Brain microvascular endothelial cell (primary cell): ENCODE measurements around the gene EGLN2.

Experiments
- DNase-seq: peaks from one replicate; pipeline ENCODE4 v3.0.0-alpha.2; 2020
- H3K27ac ChIP-seq: fragments of 250-450 bp; sonication (Bioruptor Pico); 2 replicates; pipeline ENCODE4 v1.5.1; 2020; ENCODE audit warnings: mild to moderate bottlenecking, moderate library complexity
- H3K27me3 ChIP-seq: fragments of 250-450 bp; sonication (Bioruptor Pico); replicated peaks from 2 replicates; pipeline ENCODE4 v1.5.1; 2020; ENCODE audit warnings: mild to moderate bottlenecking
- H3K36me3 ChIP-seq: fragments of 250-450 bp; sonication (Bioruptor Pico); replicated peaks from 2 replicates; pipeline ENCODE4 v1.5.1; 2020; ENCODE audit warnings: mild to moderate bottlenecking
- H3K4me3 ChIP-seq: 2 replicates; pipeline ENCODE4 v1.5.1; 2011; ENCODE audit warnings: low read depth, mild to moderate bottlenecking, control low read depth, low read length, moderate library complexity
- in situ Hi-C: cut with HindIII; loops from 2 replicates; pipeline ENCODE4 v1.10.0; 2017; ENCODE audit warnings: low sequenced_read_pairs, low pct_ligation_motif_present
- TF ChIP-seq, protein P1 (sequence below): IDR thresholded peaks from 2 replicates; pipeline ENCODE4 v1.5.1; 2011; ENCODE audit warnings: low read depth, mild to moderate bottlenecking, moderate library complexity, low read length, control low read depth, inconsistent platforms; ENCODE audit errors: missing control alignments

The EGLN2 gene

GRCh38 chr19:40806423-40807146 lies 7.6 kb downstream of the EGLN2 start:
- TF ChIP-seq, protein P1, sequence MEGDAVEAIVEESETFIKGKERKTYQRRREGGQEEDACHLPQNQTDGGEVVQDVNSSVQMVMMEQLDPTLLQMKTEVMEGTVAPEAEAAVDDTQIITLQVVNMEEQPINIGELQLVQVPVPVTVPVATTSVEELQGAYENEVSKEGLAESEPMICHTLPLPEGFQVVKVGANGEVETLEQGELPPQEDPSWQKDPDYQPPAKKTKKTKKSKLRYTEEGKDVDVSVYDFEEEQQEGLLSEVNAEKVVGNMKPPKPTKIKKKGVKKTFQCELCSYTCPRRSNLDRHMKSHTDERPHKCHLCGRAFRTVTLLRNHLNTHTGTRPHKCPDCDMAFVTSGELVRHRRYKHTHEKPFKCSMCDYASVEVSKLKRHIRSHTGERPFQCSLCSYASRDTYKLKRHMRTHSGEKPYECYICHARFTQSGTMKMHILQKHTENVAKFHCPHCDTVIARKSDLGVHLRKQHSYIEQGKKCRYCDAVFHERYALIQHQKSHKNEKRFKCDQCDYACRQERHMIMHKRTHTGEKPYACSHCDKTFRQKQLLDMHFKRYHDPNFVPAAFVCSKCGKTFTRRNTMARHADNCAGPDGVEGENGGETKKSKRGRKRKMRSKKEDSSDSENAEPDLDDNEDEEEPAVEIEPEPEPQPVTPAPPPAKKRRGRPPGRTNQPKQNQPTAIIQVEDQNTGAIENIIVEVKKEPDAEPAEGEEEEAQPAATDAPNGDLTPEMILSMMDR, result peak; percentile 97
- in situ Hi-C loops, result no loop called here
- DNase-seq, result peak; percentile 97
- peak overlapping the region; percentile 24 for H3K4me3 ChIP-seq
- H3K27me3 ChIP-seq, result no peaks in the 10 kb centered on the region
- H3K36me3 ChIP-seq, result peaks cover 47% of the 10 kb centered on the region
- H3K27ac ChIP-seq, result peak overlapping the region; percentile 71

DNA sequence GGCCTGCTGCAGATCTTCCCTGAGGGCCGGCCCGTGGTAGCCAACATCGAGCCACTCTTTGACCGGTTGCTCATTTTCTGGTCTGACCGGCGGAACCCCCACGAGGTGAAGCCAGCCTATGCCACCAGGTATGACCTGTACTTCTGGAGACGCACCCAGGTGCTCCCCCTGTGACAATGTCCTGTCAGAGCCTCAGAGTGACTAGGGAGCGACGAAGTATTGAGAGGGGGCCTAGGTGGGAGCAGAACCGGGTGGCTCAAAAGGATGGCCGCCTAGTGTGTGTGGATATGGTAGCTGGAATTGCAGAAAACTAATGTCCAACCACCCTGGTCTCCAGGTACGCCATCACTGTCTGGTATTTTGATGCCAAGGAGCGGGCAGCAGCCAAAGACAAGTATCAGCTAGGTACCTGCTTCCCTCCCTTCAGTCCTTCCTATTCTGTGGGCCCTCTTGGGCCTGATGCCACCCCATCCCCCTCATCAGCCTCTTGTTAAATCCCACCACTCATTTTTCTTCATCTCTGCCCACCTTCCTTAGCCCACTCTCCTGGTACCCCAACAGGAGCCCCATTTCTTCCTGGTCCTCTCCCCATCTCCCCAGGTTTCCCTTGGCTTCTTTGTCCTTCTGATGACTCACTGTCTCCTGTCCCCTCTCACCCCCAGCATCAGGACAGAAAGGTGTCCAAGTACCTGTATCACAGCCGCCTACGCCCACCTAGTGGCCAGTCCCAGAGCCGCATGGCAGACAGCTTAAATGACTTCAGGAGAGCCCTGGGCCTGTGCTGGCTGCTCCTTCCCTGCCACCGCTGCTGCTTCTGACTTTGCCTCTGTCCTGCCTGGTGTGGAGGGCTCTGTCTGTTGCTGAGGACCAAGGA lies 8.4 kb downstream of the EGLN2 start:
- in situ Hi-C loops, result no loop called here
- DNase-seq, result no peak
- TF ChIP-seq, protein P1, result peak; percentile 57
- peaks cover 43% of the 10 kb centered on the region for H3K36me3 ChIP-seq
- H3K27me3 ChIP-seq, result no peaks in the 10 kb centered on the region
- no peak overlapping the region for H3K4me3 ChIP-seq
- peak overlapping the region; percentile 71 for H3K27ac ChIP-seq

- TF ChIP-seq, protein P1, result no peak
- H3K27me3 ChIP-seq, result no peaks in the 10 kb centered on the region
- DNase-seq, result no peak
- H3K27ac ChIP-seq, result no peak overlapping the region
- in situ Hi-C loops, result no loop called here
- peaks cover 43% of the 10 kb centered on the region for H3K36me3 ChIP-seq
- H3K4me3 ChIP-seq, result no peak overlapping the region
Measured at GRCh38 chr19:40808021-40808325, 9.0 kb downstream of the EGLN2 start.

GRCh38 chr19:40808497-40808896 lies 9.5 kb downstream of the EGLN2 start:
- in situ Hi-C loops, result no loop called here
- TF ChIP-seq, protein P1, result no peak
- DNase-seq, result no peak
- Histone ChIP-seq H3K36me3 (peaks cover 43% of the 10 kb centered on the region), H3K27ac (no peak overlapping the region), H3K27me3 (no peaks in the 10 kb centered on the region), H3K4me3 (no peak overlapping the region)

GRCh38 chr19:40809358-40810086 lies 10.5 kb downstream of the EGLN2 start:
- no peak for DNase-seq
- in situ Hi-C loops, result no loop called here
- Histone ChIP-seq H3K27ac (no peak overlapping the region), H3K36me3 (peaks cover 37% of the 10 kb centered on the region), H3K4me3 (no peak overlapping the region), H3K27me3 (no peaks in the 10 kb centered on the region)
- TF ChIP-seq, protein P1, result no peak
